NCI-H1105 treated with DMSO at 0.1 percent for 48 hours (cell line): ENCODE data around the gene SPTBN1.

Experiments used
- DNase-seq: peaks from one replicate; lab custom pipeline; 2025; lab: John Stamatoyannopoulos, UW

SPTBN1 gene

GRCh38 chr2:54574107-54574859 is 118.2 kb downstream of the SPTBN1 start:
- peak; percentile 57 for DNase-seq

- DNase-seq = no peak
Observed at GRCh38 chr2:54574860-54575247, 118.7 kb downstream of the SPTBN1 start.

- DNase-seq = no peak
Observed at GRCh38 chr2:54575379-54575888, 119.3 kb downstream of the SPTBN1 start.

- DNase-seq = peak; percentile 93
Observed at GRCh38 chr2:54577035-54577434, 120.9 kb downstream of the SPTBN1 start.

- no peak for DNase-seq
Observed at GRCh38 chr2:54577944-54578647, 122.0 kb downstream of the SPTBN1 start.

GRCh38 chr2:54578648-54579045 is 122.5 kb downstream of the SPTBN1 start:
- no peak for DNase-seq

- DNase-seq = no peak
Observed at GRCh38 chr2:54579061-54579681, 123.0 kb downstream of the SPTBN1 start.

GRCh38 chr2:54579682-54580620 is 123.8 kb downstream of the SPTBN1 start:
- DNase-seq = no peak

- DNase-seq = peak; percentile 53
Observed at GRCh38 chr2:54581326-54582039, 125.4 kb downstream of the SPTBN1 start.

- DNase-seq = no peak
Observed at GRCh38 chr2:54582987-54583386, 126.9 kb downstream of the SPTBN1 start.

GRCh38 chr2:54584598-54584997 is 128.5 kb downstream of the SPTBN1 start:
- DNase-seq = no peak

- DNase-seq = no peak
Observed at GRCh38 chr2:54585136-54585733, 129.1 kb downstream of the SPTBN1 start.

GRCh38 chr2:54586062-54586461 is 129.9 kb downstream of the SPTBN1 start:
- DNase-seq = no peak

- DNase-seq = no peak
Observed at GRCh38 chr2:54586494-54586893, 130.4 kb downstream of the SPTBN1 start.

GRCh38 chr2:54587171-54588016 is 131.3 kb downstream of the SPTBN1 start:
- DNase-seq = no peak

- no peak for DNase-seq
Observed at GRCh38 chr2:54588244-54588899, 132.2 kb downstream of the SPTBN1 start.

- DNase-seq = no peak
Observed at GRCh38 chr2:54589038-54589339, 132.9 kb downstream of the SPTBN1 start.

- no peak for DNase-seq
Observed at GRCh38 chr2:54589340-54590215, 133.5 kb downstream of the SPTBN1 start.
